ENCODE data around the gene FOSL2. TPM values are rescaled to one million over a fixed set of nuclear protein-coding genes. Genes with fewer than 3 reads are reported as not detected.
A peak's percentile ranks its signal among the peaks of the same experiment; 100 is the strongest.

FOSL2 gene
- polyA plus RNA-seq, 3 donors = 22.4 to 27.7 (median 27.5) TPM

DNA sequence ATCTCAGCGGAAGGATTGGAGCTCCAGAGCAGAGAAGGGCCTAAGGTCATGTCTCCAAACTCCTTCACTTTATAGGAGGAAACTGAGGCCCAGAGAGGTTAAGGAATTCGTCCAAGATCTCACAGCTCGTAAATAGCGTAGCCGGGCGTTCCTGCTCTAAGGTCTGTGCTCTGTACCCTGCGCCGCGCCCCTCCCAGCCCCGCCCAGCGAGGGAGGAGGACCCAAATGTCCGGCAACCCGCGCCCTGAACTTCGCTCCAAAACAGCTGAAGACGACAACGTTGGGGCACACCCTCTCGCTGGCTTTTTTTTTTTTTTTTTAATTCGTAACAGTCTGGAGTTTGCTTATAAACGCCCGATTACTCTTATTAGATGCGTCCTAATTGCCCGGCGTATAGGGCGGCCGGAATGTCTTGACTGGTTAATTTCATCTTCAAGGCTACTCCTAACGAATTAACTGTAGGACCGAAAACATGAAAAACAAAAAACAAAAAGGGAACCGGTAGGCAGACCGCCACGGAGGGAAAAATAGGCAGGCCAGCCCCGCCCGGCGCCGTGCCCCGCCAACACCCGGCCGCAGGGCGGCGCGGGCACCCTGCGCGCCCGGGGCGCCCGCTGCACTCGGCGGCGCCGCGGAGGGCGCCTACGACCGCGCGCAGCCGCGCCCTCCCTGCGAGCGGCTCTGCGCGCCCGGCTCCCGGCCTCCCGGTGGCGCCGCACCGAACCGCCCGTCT lies 928 bp upstream of the FOSL2 start:
- DNase-seq = peak; percentile 64

DNA sequence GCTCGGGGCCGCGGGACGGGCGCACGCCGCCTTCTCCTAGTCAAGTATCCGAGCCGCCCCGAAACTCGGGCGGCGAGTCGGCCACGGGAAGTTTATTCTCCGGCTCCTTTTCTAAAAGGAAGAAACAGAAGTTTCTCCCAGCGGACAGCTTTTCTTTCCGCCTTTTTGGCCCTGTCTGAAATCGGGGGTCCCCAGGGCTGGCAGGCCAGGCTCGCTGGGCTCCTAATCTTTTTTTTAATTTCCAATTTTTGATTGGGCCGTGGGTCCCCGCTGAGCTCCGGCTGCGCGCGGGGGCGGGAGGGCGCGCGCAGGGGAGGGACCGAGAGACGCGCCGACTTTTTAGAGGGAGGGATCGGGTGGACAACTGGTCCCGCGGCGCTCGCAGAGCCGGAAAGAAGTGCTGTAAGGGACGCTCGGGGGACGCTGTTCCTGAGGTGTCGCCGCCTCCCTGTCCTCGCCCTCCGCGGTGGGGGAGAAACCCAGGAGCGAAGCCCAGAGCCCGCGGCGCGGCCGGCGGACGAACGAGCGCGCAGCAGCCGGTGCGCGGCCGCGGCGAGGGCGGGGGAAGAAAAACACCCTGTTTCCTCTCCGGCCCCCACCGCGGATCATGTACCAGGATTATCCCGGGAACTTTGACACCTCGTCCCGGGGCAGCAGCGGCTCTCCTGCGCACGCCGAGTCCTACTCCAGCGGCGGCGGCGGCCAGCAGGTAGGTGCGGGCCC lies 617 bp downstream of the FOSL2 start:
- peak; percentile 64 for DNase-seq

DNA sequence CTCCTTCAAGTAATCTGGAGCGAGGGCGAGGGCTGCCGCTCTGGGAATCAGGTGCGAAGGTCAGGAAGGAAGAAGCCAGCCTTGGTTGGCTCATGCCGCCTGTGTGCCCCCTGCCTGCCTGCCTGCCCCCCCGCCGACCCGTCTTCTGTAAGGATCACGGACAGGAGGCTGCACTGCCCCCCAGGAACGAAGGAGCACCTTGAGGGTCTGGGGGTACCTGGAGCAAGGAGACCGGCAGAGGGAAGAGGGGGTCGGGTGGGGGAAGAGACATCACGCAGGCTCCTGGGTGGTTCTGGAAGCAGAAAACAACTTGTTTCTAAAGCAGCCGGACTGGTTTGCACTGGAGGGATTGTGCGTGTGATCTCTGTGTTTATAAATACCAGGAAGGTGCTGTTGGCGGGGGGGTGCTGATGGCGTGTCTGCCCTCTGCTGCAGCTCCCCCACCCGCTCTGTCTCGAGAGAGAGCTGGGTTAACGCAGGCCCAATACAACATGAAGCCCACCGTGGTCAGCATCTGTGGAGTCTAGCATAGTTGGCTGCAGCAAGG lies 1.7 kb downstream of the FOSL2 start:
- DNase-seq = no peak

DNA sequence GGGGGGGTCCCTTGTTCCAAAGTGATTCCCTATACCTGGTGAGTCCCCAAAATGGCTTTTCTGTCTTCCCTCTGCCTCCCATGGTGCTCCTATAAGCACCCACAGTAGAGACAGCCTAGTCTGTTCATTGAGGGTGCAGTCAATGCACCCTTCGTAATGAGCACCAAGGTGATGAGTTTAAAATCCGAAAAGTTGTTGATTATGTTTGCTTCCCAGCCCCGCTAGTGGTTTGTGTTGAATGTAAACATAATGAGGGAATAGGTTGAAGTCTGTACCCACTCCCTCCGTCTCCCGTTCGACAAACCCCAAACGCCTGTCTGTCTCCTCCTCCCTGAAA lies 2.3 kb downstream of the FOSL2 start:
- no peak for DNase-seq

DNA sequence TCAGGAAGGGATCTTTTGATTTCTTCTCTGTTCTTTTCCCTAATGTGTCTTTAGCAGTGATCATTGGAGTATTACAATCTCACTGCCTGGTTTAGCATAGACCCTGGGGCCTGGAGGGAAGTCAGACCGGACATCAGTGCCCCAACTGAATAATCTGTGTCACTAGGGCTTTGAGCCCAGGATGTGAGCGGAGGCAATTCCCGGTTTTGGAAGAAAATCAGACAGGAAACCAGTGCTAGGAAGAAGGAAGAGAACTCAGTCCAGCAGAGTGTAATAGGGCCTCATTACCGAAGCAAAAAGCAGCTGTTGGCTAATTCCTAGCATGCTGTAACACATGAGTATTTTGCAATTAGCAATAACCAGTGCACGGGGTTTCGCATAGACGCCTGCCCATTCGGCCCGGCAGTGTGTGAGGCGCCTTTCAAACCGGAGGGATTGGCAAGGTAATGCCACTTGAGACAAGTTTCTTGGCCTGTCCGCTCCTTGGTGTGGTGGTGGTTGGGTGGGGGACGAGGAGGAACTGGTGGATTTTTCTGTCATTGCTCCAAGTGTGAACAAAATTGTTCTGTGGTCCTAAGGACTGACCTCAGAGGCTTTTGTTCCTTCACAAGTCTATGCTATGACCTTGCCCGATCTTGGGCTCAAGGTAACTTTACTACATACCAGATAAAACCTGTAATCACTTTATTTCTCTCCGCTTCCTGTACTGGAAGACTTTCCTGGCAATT lies 2.8 kb downstream of the FOSL2 start:
- no peak for DNase-seq

DNA sequence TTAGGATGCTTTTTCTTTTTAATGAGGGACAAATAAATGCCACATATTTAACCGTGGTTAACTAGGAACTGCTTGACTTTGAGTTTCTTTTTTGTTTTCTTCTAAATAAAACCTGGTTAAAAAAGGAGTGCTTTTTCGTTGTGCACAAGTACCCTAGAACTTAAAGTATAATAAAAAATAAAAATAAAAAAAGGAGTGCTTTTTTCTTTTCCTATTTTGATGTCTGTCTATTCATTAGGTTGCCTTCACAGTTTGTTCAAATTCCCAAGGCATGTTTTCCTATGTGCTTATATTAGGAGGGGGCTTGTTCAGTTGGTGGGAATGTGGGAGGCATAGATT lies 4.4 kb downstream of the FOSL2 start:
- DNase-seq = no peak

DNA sequence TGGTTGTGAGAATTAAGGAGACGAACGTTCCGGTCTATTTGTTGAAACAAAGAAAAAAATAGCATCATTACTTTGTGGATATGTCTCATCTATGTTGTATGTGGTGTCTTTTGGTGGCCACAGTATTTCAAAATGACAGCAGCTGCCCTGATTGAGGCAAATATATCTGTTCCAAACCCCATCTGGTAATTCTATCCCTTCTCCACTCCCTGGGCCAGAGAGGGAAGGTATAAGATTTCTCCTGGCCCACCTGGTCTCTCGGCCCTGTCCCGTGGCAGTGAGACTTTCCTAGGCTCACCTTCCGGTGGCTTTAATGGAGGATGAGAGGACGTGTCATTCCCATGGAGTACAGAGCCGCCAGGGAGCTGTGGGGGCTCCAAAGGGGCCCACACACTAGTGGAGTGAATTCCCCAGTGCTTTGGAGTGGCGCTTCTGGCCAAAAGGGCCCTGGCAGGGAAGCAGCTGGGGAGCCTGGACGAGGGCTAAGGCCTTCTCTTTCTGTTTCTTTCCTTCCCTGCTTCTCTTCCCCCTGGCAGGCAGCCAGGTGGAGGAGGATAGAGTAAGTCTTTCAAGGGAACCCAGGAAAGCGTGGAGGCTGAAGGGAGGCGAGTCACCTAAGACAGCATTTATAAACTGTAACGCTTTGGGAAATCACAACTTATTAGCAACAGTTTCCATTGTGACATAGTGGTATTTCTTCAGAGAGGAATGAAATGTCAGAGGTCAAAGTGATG lies 5.6 kb downstream of the FOSL2 start:
- DNase-seq = peak; percentile 67

DNA sequence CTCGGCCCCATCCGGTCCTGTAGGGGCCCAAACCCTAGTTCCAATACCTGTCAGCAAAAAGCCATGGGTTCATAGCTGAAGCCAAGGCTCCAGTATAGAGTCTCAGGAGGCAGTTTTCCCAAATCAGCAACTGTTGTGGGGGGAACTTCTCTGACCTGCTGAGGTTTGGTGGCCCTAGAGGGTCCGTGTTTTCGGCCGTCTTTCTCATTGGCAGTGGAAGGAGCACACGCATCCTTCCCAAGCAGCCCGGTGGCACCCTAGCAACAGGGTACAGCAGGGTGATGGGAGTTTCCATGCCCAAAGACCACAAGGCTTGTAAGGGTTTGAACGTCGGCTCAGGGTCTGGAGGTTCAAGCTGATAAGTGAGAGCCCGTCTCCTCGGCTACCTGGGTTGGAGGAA lies 6.6 kb downstream of the FOSL2 start:
- DNase-seq = no peak

DNA sequence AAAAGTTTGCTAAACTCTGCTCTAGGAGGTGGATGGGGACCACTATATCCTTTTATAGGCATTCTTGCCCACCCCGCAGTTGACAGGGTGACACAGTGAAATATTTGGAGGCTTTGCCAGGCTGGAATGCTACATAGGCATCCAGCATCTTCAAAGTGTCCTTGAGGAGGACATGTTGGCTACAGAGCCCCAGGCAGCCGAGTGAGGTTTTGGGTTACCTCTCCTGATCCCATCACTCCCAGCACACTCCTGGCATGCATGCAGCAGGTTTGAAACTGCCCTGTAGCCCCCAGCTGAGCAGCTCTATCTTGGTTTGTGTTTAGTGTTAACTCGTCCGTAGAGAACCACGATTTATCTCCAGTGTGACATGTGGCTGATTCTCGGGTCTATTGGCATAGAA lies 7.3 kb downstream of the FOSL2 start:
- DNase-seq = no peak

DNA sequence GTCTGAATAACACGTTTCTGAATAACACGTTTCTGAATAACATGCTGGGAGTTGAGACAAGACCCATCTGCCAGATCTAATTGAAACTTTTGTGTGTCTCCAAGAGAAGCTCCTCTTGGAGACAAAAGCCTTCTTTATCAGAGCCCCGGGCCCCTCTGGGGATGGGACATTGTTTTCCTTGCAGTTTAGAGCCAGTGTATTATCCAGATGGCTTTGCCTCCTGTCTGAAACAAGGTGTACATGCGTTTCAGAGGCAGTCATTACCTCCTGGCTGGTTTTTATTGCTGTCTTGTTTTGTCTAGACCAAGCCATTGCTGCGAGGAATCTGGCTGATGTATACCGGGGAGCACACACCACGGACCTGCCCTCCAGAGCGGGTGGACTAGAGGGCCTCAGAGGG lies 7.8 kb downstream of the FOSL2 start:
- DNase-seq = no peak

DNA sequence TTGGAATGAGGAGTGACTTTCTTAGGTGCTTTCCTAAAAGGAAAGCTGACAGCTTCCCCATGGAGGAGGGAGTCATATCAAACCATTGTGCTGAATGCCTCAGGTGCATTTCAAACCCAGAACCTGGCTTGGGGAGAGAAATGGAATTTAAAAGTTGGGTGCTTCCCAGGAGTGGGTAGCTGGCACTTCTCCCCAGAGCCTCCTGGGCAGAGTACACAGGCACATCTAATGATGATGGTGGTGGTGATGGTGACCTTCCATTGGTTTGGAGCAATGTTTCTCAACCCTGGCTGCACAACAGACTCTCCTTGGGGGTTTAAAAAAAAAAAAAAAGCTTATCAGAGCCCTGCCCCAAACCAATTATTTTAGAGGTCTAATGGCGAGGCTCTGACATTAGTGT lies 8.3 kb downstream of the FOSL2 start:
- no peak for DNase-seq

DNA sequence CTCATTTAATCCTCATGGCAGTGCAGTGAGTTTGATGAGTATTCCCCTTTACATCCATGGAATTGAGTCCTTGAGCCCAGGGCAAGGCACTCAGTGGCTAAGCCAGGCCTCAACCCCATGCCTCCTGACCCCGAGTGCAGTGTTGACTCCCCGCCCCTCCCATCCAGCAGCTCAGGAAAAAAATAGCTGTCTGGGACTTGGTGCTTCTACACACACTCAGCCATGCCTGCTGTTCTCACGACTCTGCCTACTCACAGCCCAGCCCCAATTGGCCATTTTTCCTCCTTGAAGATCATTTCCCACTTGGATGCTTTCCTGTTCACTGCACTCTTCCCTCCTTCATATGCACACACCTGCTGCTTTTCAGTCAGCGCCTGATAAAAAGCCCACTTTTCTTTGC lies 8.8 kb downstream of the FOSL2 start:
- DNase-seq = no peak

DNA sequence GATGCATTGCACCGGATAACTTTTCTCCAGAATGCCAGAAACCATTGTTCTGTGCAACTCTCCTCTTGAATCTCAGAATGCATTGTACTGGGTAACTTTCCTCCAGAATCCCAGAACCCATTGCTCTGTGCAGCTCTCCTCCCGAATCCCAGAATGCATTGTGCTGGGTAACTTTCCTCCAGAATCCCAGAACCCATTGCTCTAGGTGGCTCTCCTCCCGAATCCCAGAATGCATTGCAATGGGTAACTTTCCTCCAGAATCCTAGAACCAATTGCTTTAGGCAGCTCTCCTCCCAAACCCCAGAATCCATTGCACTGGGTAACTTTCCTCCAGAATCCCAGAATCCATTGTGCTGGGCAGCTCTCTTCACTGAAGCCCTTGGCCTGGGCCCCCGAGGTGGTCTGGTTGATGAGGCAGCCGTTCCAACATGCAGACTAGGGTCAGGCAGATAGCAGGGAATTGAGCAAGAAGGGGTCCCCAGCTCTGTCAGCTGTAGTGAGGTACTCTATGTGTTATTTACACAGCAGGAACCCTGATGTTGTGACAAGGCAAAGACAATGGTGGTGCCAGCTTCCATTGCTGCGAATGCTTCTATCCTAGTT lies 9.4 kb downstream of the FOSL2 start:
- no peak for DNase-seq

DNA sequence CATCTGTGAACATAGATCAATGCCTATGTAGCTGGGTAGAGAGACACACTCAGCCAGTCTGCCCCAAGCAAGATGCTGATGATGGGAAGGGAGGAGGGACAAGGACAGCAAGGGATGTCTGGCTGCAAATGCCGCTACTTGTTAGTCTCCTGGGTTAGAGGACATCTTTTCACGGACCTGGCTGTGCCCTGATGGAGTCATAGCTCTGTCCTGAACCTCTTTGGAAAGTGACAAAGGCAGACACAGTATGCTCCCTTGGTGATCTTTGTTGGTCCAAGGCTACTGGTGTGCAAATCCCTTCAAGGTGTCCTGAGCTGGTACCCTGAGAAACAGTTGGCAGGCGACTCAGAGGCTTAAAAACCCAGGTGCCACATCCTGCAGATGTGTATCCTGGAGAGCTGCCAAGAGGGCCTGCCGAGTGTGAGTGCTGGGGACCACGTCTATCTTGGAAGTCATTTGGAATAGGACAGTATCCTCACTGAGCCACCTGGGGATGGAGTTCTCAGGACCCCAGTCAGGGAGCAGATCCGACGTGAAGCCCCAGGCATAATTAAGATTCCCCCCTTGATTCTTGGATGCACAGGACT lies 10.8 kb downstream of the FOSL2 start:
- no peak for DNase-seq

DNA sequence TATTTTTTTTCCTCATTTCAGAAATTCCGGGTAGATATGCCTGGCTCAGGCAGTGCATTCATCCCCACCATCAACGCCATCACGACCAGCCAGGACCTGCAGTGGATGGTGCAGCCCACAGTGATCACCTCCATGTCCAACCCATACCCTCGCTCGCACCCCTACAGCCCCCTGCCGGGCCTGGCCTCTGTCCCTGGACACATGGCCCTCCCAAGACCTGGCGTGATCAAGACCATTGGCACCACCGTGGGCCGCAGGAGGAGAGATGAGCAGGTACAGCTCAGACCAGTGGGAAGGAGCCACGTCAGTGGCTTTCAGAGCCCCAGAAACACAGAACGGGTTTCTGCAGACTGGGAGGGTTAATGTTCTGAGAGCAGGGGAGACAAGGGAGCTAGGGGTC lies 11.4 kb downstream of the FOSL2 start:
- no peak for DNase-seq

DNA sequence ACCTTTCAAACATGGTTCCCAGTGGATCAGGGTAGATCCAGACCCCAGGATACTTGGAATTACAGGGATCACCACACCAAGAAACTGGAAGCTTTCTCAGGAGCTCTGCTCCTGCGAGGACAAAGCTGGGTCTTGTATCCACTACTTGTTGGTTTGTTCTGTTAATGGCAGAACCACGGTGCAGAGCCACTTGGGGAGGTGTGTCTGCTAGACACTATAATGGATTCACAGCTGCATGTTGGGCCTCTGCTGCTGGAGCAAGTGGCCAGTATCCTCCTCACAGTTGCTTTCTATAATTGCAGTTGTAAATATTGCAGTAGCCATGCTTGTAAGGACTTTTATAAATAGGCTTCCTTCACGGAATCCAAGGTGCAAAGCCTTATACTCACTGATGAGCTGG lies 12.9 kb downstream of the FOSL2 start:
- DNase-seq = no peak

DNA sequence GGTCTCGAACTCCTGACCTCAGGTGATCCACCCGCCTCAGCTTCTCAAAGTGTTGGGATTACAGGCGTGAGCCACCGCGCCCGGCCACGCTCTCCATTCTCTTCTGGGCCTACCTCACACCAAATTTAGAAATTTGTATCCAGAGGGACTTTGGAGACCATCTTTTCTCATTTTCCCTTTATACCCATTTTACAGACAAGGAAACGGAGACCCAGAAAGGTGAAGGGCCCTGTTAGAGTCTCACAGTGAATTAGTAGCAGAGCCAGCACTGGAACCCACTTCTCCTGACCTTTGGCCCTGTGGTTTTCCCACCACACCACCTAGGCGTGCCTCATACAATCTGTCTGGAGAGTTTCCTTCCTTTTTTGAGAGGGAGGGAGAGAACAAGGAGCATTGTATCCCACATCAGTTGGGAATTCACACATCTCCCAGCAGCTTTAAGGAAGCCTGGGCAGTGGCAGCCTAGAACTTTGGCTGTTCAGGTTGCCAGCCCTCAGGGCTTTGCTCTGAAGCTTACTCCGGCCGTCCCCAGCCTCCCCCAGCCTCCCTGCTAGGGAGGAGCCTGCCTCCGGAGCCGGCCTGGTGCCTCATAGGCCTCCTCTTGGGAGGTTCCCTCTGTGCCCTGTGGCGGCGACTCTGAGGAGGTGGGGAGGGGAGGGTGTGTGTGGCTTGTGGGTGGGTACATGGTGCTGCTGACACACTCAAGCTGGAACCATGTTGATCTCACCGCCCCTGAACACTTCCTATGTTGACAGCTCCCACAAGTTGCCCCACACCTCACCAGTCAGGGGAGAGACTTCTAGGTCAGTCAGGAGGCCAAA lies 13.8 kb downstream of the FOSL2 start:
- DNase-seq = no peak

DNA sequence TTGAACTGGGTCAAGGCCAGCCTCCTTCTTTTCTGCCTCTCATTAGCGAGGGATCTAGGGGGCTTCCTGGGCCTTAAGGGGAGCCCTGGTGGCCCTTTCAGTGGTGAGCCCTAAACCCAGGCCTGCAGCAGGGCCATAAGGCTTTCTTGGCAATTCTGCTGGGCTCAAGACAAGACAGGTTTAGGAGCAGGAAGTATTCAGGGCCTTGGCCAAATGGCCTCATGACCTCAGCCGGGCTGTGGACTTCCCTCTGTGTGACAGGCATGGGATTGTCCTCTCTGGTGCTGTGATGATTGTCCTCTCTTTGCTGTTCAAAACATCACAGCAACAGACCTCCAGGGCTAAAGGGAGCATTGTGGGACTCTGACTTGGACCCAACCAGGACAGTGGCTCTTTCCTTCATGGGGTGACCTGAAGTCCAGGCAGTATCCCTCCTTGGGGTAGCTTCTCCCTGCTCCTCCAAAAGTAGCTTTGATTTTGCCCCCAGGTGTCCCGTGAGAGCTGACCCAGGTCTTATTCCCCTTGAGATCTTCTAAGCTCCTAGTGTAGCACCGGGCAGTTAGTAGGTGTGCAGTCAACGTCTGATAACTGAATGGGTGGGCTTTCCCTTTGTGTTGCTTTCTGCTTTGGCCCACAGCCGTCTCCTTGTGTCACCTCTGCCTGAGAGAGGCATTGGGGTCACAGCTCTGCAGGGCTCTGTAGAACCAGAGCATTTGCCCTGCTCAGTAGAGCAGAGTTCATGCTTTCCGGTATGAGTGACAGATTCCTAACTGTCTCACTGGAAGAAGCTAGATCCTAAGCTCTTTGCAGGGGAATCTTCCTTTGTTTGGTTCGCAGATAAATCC lies 14.7 kb downstream of the FOSL2 start:
- no peak for DNase-seq

DNA sequence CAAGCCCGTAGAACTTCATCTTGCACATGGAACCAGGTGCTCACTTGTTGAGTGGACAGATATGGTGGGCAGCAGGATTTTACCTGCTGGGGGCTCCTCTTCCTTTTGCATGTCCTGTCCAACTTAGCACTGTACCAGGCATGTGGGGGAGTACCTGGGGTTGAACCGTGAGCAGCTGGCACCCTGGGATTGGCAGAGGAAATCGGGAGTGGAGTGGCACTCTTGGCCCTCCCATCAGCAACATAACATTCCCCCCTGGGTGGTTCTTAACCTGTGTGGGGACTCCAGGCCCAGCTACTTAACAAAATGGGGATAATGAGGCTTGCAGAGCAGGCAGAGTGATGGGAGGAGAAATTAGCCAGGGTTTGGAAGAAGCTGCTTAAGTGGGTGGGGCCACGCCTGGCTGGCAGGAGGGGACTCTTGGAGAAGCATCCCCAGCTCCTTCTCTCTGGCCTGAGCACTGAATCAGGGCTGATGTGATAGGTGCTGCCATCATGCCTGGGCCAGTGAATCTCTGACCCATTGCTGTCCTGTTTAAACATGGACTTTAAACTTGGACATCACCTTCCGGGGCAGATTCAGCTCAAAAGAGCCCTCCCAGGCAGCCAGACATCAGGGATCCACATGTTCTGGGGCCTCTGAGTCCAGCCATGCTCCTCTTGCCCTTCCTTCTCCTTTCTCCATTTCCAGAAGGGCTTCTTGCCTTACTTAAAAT lies 15.5 kb downstream of the FOSL2 start:
- DNase-seq = no peak
